HepG2 (cell line): ENCODE measurements around the gene TMEM235. TPM values are rescaled to one million over a fixed set of nuclear protein-coding genes. Genes with fewer than 3 reads are reported as not detected.

Experiments used
- ATAD3A ChIP-seq: sonication (generic); formaldehyde crosslinking; IDR thresholded peaks from 2 replicates; pipeline ENCODE4 v1.4.0; 2020; ENCODE audit warnings: missing genetic modification reagents
- ELF1 ChIP-seq: sonication (generic); formaldehyde crosslinking; IDR thresholded peaks from 2 replicates; pipeline ENCODE4 v1.4.0; 2020; ENCODE audit warnings: missing genetic modification reagents
- HDAC6 ChIP-seq: fragments of 200-600 bp; sonication (generic); IDR thresholded peaks from 2 replicates; pipeline ENCODE4 v1.7.0; 2017; ENCODE audit warnings: mild to moderate bottlenecking, antibody characterized with exemption, low read length, low read depth
- ISL2 ChIP-seq: sonication (generic); formaldehyde crosslinking; IDR thresholded peaks from 2 replicates; pipeline ENCODE4 v1.5.0; 2020; ENCODE audit warnings: missing genetic modification reagents
- MEIS1 ChIP-seq: sonication (generic); formaldehyde crosslinking; IDR thresholded peaks from 2 replicates; pipeline ENCODE4 v1.9.0; 2021; ENCODE audit warnings: mild to moderate bottlenecking, missing genetic modification reagents, moderate library complexity, borderline replicate concordance
- SOX13 ChIP-seq, 3 experiments: fragments of 450-650 bp in 1 of 3; sonication (generic) in 1 of 3; formaldehyde crosslinking in 1 of 3; IDR thresholded peaks in 2 of 3; conservative IDR thresholded peaks in 1 of 3; 2 replicates each; pipeline versions ENCODE4 v1.5.0 to v1.6.1; 2016 to 2020; ENCODE audit warnings: antibody characterized with exemption in 1 of 3, mild to moderate bottlenecking in 1 of 3, missing compliant biosample characterization in 1 of 3, missing genetic modification reagents in 1 of 3, moderate library complexity in 1 of 3
- SP1 ChIP-seq, 2 experiments: fragments of 450-650 bp in 1 of 2; sonication (generic) in 1 of 2; formaldehyde crosslinking in 1 of 2; IDR thresholded peaks; 2 replicates each; pipeline versions ENCODE4 v1.4.0 to v1.6.1; 2016 to 2020; ENCODE audit warnings: missing genetic modification reagents in 1 of 2
- TRIM24 ChIP-seq: sonication (generic); formaldehyde crosslinking; IDR thresholded peaks from 2 replicates; pipeline ENCODE4 v1.8.0; 2022; ENCODE audit warnings: mild to moderate bottlenecking, missing genetic modification reagents
- ZFP1 ChIP-seq: IDR thresholded peaks from 2 replicates; pipeline ENCODE4 v1.6.1; 2016
- ZFX ChIP-seq: sonication (generic); formaldehyde crosslinking; IDR thresholded peaks from 2 replicates; pipeline ENCODE4 v1.4.0; 2020; ENCODE audit warnings: mild to moderate bottlenecking, low read depth, missing genetic modification reagents, moderate library complexity
- ZNF605 ChIP-seq: sonication (generic); formaldehyde crosslinking; IDR thresholded peaks from 2 replicates; pipeline ENCODE4 v1.8.0; 2022; ENCODE audit warnings: mild to moderate bottlenecking, missing genetic modification reagents
- ZNF737 ChIP-seq: sonication (generic); formaldehyde crosslinking; IDR thresholded peaks from 2 replicates; pipeline ENCODE4 v1.5.0; 2020; ENCODE audit warnings: missing genetic modification reagents, mild to moderate bottlenecking, borderline replicate concordance
- polyA plus RNA-seq, 8 experiments: library from polyadenylated mRNA; depleted of rRNA in 3 of 8; stranded (reverse) in 7 of 8; unstranded in 1 of 8; fragments of >200 nt; fragmentation: Illumina TruSeq in 4 of 8; extraction: Trizol in 4 of 8; gene quantifications; 2 replicates each; pipeline versions ENCODE4 v1.2.1 to v1.2.3, GENCODE V29; 2011 to 2016; ENCODE audit warnings: low read depth in 4 of 8, missing spikeins in 1 of 8, mixed read lengths in 1 of 8; ENCODE audit not compliant: insufficient read depth in 1 of 8
- total RNA-seq, 5 experiments: library from RNA; depleted of rRNA; stranded (reverse); fragments of >200 nt; fragmentation: Illumina TruSeq; extraction: Trizol; gene quantifications; 2 replicates each; pipeline ENCODE4 v1.2.3, GENCODE V29; 2016; ENCODE audit warnings: low read depth in 1 of 5
- TF ChIP-seq, protein P1 (sequence below): sonication (generic); formaldehyde crosslinking; IDR thresholded peaks from 2 replicates; pipeline ENCODE4 v1.8.1; 2023; ENCODE audit warnings: mild to moderate bottlenecking, moderate library complexity, missing genetic modification reagents
- TF ChIP-seq, protein P2 (sequence below): sonication (generic); formaldehyde crosslinking; IDR thresholded peaks from 2 replicates; pipeline ENCODE4 v1.4.0; 2020; ENCODE audit warnings: mild to moderate bottlenecking, low read depth, missing genetic modification reagents
- TF ChIP-seq, protein P3 (sequence below): sonication (generic); formaldehyde crosslinking; conservative IDR thresholded peaks from 2 replicates; pipeline ENCODE4 v1.4.0; 2020; ENCODE audit warnings: missing genetic modification reagents
- TF ChIP-seq, protein P4 (sequence below): sonication (generic); formaldehyde crosslinking; IDR thresholded peaks from 2 replicates; pipeline ENCODE4 v1.4.0; 2020; ENCODE audit warnings: missing genetic modification reagents, borderline replicate concordance
- TF ChIP-seq, protein P5 (sequence below), 2 experiments: sonication (generic) in 1 of 2; formaldehyde crosslinking in 1 of 2; IDR thresholded peaks; 2 replicates each; pipeline versions ENCODE4 v1.4.0 to v1.6.1; 2016 to 2020; ENCODE audit warnings: borderline replicate concordance in 1 of 2, low read depth in 1 of 2, mild to moderate bottlenecking in 1 of 2, missing genetic modification reagents in 1 of 2

TMEM235 gene
- total and polyA plus RNA-seq, 2 of the 13 experiments (the other 11 are each of a cell fraction or from before 2014, with no cell fraction given): not detected

DNA sequence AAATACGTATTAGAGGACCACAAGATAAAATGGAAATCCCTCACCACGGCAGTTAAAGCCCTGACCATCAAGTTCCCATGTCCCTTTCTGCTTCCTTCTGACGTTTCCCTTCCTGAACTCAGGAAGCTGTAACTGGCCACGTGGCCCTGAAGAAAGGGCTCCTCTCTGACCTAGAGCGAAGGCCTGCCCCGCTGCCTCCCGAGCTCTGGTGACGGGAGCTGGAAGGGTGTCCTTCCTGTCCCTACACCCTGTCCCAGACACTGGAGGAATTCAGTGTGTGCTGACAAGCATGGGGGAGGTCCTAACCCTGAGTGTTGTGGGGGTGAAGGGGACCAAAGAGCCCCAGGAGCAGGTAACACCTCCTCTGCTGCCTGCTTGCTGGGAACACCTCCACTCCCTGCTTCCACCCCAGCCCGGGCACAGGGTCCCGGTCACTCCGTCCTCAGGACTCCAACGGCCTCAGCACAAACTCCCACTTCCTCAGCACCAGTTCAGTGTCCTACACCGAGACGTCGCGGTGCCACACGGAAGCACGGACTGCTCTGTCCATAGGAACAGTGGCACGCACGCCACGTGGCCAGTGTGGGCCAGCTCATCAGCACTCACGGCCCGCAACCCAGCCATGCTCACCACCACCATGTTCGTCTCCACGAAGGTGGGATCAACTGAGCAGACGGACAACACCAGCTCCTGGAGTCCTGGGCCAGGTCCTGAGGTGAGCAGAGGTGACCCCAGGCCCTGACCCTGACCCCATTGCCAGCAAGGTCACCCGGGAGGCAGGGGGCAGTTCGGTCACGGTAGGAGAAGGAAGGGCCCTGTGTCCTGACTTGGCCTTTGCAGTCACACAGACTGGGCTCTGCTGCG is 16.9 kb downstream of the TMEM235 start (continued):
- TF ChIP-seq MEIS1 (CRISPR knock-in tag) (no peak), SOX13 (IDR thresholded peaks at IDR 0.05) (no peak), SOX13 (CRISPR knock-in tag; conservative IDR thresholded peaks at IDR 0.05 in 1 of 2, IDR thresholded peaks at IDR 0.05 in 1 of 2) (peak in 1 of 2 experiments; percentile 30; a peak in 1 of 4 replicates), ZFP1 (no peak), ZNF605 (CRISPR knock-in tag) (peak; percentile 36; the same call in 1 of the 2 replicates), HDAC6 (no peak), SP1 (IDR thresholded peaks at IDR 0.05) (no peak), SP1 (CRISPR knock-in tag; IDR thresholded peaks at IDR 0.05) (no peak), ATAD3A (CRISPR knock-in tag) (no peak), ZFX (CRISPR knock-in tag) (peak; percentile 52; the same call in 1 of the 2 replicates), TRIM24 (CRISPR knock-in tag) (no peak), ELF1 (0 out of 2 replicates have a peak, but pooled peaks have one; percentile 19), ISL2 (CRISPR knock-in tag) (no peak), ZNF737 (CRISPR knock-in tag) (no peak)
- TF ChIP-seq, protein P1, sequence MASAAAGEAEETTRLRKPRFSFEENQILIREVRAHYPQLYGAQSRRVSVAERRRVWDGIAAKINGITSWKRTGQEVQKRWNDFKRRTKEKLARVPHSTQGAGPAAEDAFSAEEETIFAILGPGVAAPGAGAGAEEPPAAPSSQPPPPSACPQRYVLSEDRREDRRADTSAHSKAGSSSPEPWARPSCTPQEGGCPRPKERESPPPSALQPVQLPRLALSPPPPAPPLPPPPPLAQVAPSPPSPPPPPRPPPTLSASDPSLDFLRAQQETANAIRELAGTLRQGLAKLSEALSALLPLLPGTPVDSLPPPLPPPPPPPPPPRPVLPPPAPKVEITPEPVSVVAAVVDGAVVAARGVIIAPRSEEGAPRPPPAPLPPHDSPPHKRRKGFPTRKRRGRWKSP (CRISPR knock-in tag): no peak
- TF ChIP-seq, protein P2, sequence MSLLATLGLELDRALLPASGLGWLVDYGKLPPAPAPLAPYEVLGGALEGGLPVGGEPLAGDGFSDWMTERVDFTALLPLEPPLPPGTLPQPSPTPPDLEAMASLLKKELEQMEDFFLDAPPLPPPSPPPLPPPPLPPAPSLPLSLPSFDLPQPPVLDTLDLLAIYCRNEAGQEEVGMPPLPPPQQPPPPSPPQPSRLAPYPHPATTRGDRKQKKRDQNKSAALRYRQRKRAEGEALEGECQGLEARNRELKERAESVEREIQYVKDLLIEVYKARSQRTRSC (CRISPR knock-in tag): no peak
- TF ChIP-seq, protein P3, sequence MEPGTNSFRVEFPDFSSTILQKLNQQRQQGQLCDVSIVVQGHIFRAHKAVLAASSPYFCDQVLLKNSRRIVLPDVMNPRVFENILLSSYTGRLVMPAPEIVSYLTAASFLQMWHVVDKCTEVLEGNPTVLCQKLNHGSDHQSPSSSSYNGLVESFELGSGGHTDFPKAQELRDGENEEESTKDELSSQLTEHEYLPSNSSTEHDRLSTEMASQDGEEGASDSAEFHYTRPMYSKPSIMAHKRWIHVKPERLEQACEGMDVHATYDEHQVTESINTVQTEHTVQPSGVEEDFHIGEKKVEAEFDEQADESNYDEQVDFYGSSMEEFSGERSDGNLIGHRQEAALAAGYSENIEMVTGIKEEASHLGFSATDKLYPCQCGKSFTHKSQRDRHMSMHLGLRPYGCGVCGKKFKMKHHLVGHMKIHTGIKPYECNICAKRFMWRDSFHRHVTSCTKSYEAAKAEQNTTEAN: no peak
- TF ChIP-seq, protein P4, sequence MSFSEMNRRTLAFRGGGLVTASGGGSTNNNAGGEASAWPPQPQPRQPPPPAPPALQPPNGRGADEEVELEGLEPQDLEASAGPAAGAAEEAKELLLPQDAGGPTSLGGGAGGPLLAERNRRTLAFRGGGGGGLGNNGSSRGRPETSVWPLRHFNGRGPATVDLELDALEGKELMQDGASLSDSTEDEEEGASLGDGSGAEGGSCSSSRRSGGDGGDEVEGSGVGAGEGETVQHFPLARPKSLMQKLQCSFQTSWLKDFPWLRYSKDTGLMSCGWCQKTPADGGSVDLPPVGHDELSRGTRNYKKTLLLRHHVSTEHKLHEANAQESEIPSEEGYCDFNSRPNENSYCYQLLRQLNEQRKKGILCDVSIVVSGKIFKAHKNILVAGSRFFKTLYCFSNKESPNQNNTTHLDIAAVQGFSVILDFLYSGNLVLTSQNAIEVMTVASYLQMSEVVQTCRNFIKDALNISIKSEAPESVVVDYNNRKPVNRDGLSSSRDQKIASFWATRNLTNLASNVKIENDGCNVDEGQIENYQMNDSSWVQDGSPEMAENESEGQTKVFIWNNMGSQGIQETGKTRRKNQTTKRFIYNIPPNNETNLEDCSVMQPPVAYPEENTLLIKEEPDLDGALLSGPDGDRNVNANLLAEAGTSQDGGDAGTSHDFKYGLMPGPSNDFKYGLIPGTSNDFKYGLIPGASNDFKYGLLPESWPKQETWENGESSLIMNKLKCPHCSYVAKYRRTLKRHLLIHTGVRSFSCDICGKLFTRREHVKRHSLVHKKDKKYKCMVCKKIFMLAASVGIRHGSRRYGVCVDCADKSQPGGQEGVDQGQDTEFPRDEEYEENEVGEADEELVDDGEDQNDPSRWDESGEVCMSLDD: no peak
- TF ChIP-seq, protein P5, sequence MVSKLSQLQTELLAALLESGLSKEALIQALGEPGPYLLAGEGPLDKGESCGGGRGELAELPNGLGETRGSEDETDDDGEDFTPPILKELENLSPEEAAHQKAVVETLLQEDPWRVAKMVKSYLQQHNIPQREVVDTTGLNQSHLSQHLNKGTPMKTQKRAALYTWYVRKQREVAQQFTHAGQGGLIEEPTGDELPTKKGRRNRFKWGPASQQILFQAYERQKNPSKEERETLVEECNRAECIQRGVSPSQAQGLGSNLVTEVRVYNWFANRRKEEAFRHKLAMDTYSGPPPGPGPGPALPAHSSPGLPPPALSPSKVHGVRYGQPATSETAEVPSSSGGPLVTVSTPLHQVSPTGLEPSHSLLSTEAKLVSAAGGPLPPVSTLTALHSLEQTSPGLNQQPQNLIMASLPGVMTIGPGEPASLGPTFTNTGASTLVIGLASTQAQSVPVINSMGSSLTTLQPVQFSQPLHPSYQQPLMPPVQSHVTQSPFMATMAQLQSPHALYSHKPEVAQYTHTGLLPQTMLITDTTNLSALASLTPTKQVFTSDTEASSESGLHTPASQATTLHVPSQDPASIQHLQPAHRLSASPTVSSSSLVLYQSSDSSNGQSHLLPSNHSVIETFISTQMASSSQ (IDR thresholded peaks at IDR 0.05; ENCODE audit: low read depth): no peak
- TF ChIP-seq, protein P5 (CRISPR knock-in tag; IDR thresholded peaks at IDR 0.05; ENCODE audit: borderline replicate concordance): no peak
